GM23338 (cell line): ENCODE data around the gene SVIP. TPM values are rescaled to one million over a fixed set of nuclear protein-coding genes. Genes with fewer than 3 reads are reported as not detected.

ENCODE experiments used
- ATAC-seq: fragments of 200-7000 bp; cut with Tn5 transposase; 3 replicates; pipeline ENCODE4 v1.9.1; 2020
- DNase-seq: peaks from one replicate; pipeline ENCODE4 v3.0.0-alpha.2; 2015; ENCODE audit warnings: low spot score
- H2AFZ ChIP-seq: fragments of 200-600 bp; sonication (generic); 2 replicates; pipeline ENCODE4 v1.8.0; 2016; ENCODE audit warnings: antibody characterized with exemption, mild to moderate bottlenecking, moderate library complexity
- H3F3A ChIP-seq: fragments of 200-600 bp; sonication (generic); replicated peaks from 2 replicates; pipeline ENCODE4 v1.8.0; 2017; ENCODE audit warnings: antibody characterized with exemption, mixed run types, low read depth
- H3K27ac ChIP-seq: fragments of 200-600 bp; sonication (generic); 2 replicates; pipeline ENCODE4 v1.6.1; 2016; ENCODE audit warnings: low read depth
- H3K27me3 ChIP-seq: fragments of 200-600 bp; sonication (generic); 2 replicates; pipeline ENCODE4 v1.8.0; 2016; ENCODE audit warnings: mild to moderate bottlenecking, mixed run types, moderate library complexity; ENCODE audit not compliant: insufficient read depth
- H3K36me3 ChIP-seq: fragments of 200-600 bp; sonication (generic); 2 replicates; pipeline ENCODE4 v1.8.0; 2016; ENCODE audit warnings: mild to moderate bottlenecking; ENCODE audit not compliant: insufficient read depth
- H3K4me1 ChIP-seq: fragments of 200-600 bp; sonication (generic); 2 replicates; pipeline ENCODE4 v1.8.0; 2016; ENCODE audit warnings: mild to moderate bottlenecking, moderate library complexity; ENCODE audit not compliant: insufficient read depth
- H3K4me2 ChIP-seq: fragments of 200-600 bp; sonication (generic); 2 replicates; pipeline ENCODE4 v1.7.1; 2017; ENCODE audit warnings: mixed run types
- H3K4me3 ChIP-seq: fragments of 200-600 bp; sonication (generic); 2 replicates; pipeline ENCODE4 v1.6.1; 2016; ENCODE audit warnings: mixed run types
- H3K79me2 ChIP-seq: fragments of 200-600 bp; sonication (generic); replicated peaks from 2 replicates; pipeline ENCODE4 v1.8.0; 2017; ENCODE audit warnings: mild to moderate bottlenecking; ENCODE audit not compliant: insufficient read depth
- H3K9me2 ChIP-seq: fragments of 200-600 bp; sonication (generic); 2 replicates; pipeline ENCODE4 v1.8.0; 2017; ENCODE audit not compliant: insufficient read depth
- H4K20me1 ChIP-seq: fragments of 200-600 bp; sonication (generic); replicated peaks from 2 replicates; pipeline ENCODE4 v1.8.0; 2017; ENCODE audit warnings: mild to moderate bottlenecking; ENCODE audit not compliant: insufficient read depth
- H3K27ac Mint-ChIP-seq: 2 replicates; pipeline ENCODE4 v1.8.0; 2020; ENCODE audit warnings: inconsistent platforms, mild to moderate bottlenecking, moderate library complexity, mixed read lengths
- H3K27me3 Mint-ChIP-seq: 3 replicates; pipeline ENCODE4 v1.8.0; 2022; ENCODE audit warnings: low read depth, mild to moderate bottlenecking, moderate library complexity, mixed read lengths, inconsistent platforms; ENCODE audit not compliant: insufficient read depth, poor library complexity
- H3K36me3 Mint-ChIP-seq: 3 replicates; pipeline ENCODE4 v1.8.0; 2021; ENCODE audit warnings: low read depth, mild to moderate bottlenecking, inconsistent platforms, moderate library complexity, mixed read lengths
- H3K4me1 Mint-ChIP-seq: 3 replicates; pipeline ENCODE4 v1.8.0; 2020; ENCODE audit warnings: mild to moderate bottlenecking, inconsistent platforms, mixed read lengths
- H3K4me3 Mint-ChIP-seq: 3 replicates; pipeline ENCODE4 v1.8.0; 2021; ENCODE audit warnings: moderate library complexity, mild to moderate bottlenecking, inconsistent platforms, mixed read lengths
- H3K9me3 Mint-ChIP-seq: 3 replicates; pipeline ENCODE4 v1.8.0; 2020; ENCODE audit warnings: moderate library complexity, mild to moderate bottlenecking, inconsistent platforms, mixed read lengths
- CREB1 ChIP-seq: fragments of 250-450 bp; sonication (Bioruptor Pico); IDR thresholded peaks from 2 replicates; pipeline ENCODE4 v1.5.0; 2020; ENCODE audit warnings: low read depth, mild to moderate bottlenecking, moderate library complexity
- EZH2 ChIP-seq: fragments of 200-600 bp; sonication (generic); IDR thresholded peaks from one replicate; pipeline ENCODE4 v1.8.0; 2017; ENCODE audit warnings: antibody characterized with exemption, mild to moderate bottlenecking, low read depth; ENCODE audit not compliant: unreplicated experiment
- EZH2phosphoT487 ChIP-seq: fragments of 200-600 bp; sonication (generic); IDR thresholded peaks from one replicate; pipeline ENCODE4 v1.8.1; 2018; ENCODE audit warnings: antibody characterized with exemption; ENCODE audit not compliant: unreplicated experiment
- JUNB ChIP-seq: IDR thresholded peaks from one replicate; pipeline ENCODE4 v1.6.1; 2016; ENCODE audit warnings: antibody characterized with exemption; ENCODE audit not compliant: unreplicated experiment
- NANOG ChIP-seq: IDR thresholded peaks from 2 replicates; pipeline ENCODE4 v1.6.1; 2016; ENCODE audit warnings: antibody characterized with exemption, borderline replicate concordance
- POLR2AphosphoS5 ChIP-seq: IDR thresholded peaks from 2 replicates; pipeline ENCODE4 v1.6.1; 2016; ENCODE audit warnings: antibody characterized with exemption, low read depth
- STAT1 ChIP-seq: IDR thresholded peaks from one replicate; pipeline ENCODE4 v1.6.1; 2016; ENCODE audit warnings: antibody characterized with exemption; ENCODE audit not compliant: unreplicated experiment
- ZNF114 ChIP-seq: fragments of 250-450 bp; sonication (Bioruptor Pico); IDR thresholded peaks from 2 replicates; pipeline ENCODE4 v1.5.0; 2020; ENCODE audit warnings: mild to moderate bottlenecking, moderate library complexity
- ZNF331 ChIP-seq: fragments of 250-450 bp; sonication (Bioruptor Pico); IDR thresholded peaks from 2 replicates; pipeline ENCODE4 v1.5.0; 2020; ENCODE audit warnings: low read depth, mild to moderate bottlenecking, moderate library complexity
- polyA plus RNA-seq: library from polyadenylated mRNA; unstranded; fragments of >200 nt; fragmentation: Nextera tagmentation; extraction: Ambion mirVana; gene quantifications from 2 replicates; pipeline ENCODE4 v1.2.1, GENCODE V29; 2016
- total RNA-seq: library from RNA; depleted of rRNA; stranded (reverse); fragments of >200 nt; shearing (Covaris generic); gene quantifications from 2 replicates; pipeline ENCODE4 v1.2.3, GENCODE V29; 2014
- TF ChIP-seq, protein P1 (sequence below), 2 experiments: fragments of 200-600 bp in 1 of 2; sonication (generic) in 1 of 2; conservative IDR thresholded peaks; 2 replicates each; pipeline versions ENCODE4 v1.5.1 to v1.6.1; 2016 to 2017; ENCODE audit warnings: antibody characterized with exemption in 2 of 2, low read depth in 2 of 2, mild to moderate bottlenecking in 2 of 2, moderate library complexity in 1 of 2
- TF ChIP-seq, protein P2 (sequence below): fragments of 250-450 bp; sonication (Bioruptor Pico); IDR thresholded peaks from 2 replicates; pipeline ENCODE4 v1.5.0; 2020; ENCODE audit warnings: mild to moderate bottlenecking, moderate library complexity
- TF ChIP-seq, protein P3 (sequence below): IDR thresholded peaks from one replicate; pipeline ENCODE4 v1.6.1; 2018; ENCODE audit warnings: antibody characterized with exemption; ENCODE audit not compliant: unreplicated experiment
- TF ChIP-seq, protein P4 (sequence below): IDR thresholded peaks from 2 replicates; pipeline ENCODE4 v1.6.1; 2016; ENCODE audit warnings: antibody characterized with exemption

The SVIP gene
- total and polyA plus RNA-seq, 2 experiments from 2014 or later: 4.1 to 13.5 TPM

DNA sequence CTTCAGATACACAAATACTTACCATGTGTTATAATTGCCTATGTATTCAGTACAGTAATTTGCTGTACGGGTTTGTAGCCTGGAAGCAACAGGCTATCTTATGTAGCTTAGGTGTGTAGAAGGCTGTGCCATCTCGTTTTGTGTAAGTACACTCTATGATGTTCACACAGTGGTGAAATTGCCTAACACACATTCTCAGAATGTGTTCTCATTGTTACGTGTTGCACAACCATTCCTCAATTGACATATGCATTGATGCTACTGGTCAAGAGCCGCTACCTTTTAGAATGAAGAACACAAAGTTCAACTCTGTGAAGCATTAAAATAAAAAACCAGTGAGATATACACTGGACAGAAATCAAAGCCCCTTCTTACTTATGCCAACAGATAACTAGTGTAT is 26.7 kb downstream of the SVIP start:
- no peak for DNase-seq
- H3K79me2 ChIP-seq: no peaks in the 10 kb centered on the region
- H2AFZ ChIP-seq: no peak overlapping the region
- H3K36me3 ChIP-seq: no peaks in the 10 kb centered on the region
- no peaks in the 10 kb centered on the region for H3K27me3 Mint-ChIP-seq
- no peak overlapping the region for H3K27ac ChIP-seq
- no peak for ATAC-seq
- H3K4me3 ChIP-seq: no peak overlapping the region
- H3K9me3 Mint-ChIP-seq: no peaks in the 10 kb centered on the region
- no peaks in the 10 kb centered on the region for H4K20me1 ChIP-seq
- H3K4me1 Mint-ChIP-seq: no peaks in the 10 kb centered on the region
- H3K4me3 Mint-ChIP-seq: no peak overlapping the region
- H3K9me2 ChIP-seq: peaks cover 6% of the 10 kb centered on the region; the same call in 1 of the 2 replicates
- H3K4me2 ChIP-seq: no peak overlapping the region
- H3K4me1 ChIP-seq: no peaks in the 10 kb centered on the region
- no peak overlapping the region for H3K27ac Mint-ChIP-seq
- no peaks in the 10 kb centered on the region for H3K27me3 ChIP-seq
- H3K36me3 Mint-ChIP-seq: no peaks in the 10 kb centered on the region
- no peaks in the 10 kb centered on the region for H3F3A ChIP-seq
- TF ChIP-seq CREB1 (CRISPR knock-in tag) (no peak), EZH2phosphoT487 (no peak), STAT1 (no peak), POLR2AphosphoS5 (no peak), EZH2 (no peak), ZNF114 (CRISPR knock-in tag) (no peak), JUNB (no peak), NANOG (no peak), ZNF331 (CRISPR knock-in tag) (no peak)
- TF ChIP-seq, protein P1, sequence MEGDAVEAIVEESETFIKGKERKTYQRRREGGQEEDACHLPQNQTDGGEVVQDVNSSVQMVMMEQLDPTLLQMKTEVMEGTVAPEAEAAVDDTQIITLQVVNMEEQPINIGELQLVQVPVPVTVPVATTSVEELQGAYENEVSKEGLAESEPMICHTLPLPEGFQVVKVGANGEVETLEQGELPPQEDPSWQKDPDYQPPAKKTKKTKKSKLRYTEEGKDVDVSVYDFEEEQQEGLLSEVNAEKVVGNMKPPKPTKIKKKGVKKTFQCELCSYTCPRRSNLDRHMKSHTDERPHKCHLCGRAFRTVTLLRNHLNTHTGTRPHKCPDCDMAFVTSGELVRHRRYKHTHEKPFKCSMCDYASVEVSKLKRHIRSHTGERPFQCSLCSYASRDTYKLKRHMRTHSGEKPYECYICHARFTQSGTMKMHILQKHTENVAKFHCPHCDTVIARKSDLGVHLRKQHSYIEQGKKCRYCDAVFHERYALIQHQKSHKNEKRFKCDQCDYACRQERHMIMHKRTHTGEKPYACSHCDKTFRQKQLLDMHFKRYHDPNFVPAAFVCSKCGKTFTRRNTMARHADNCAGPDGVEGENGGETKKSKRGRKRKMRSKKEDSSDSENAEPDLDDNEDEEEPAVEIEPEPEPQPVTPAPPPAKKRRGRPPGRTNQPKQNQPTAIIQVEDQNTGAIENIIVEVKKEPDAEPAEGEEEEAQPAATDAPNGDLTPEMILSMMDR (conservative IDR thresholded peaks at IDR 0.05; ENCODE audit: low read depth in 2 of 2): no peak
- TF ChIP-seq, protein P2, sequence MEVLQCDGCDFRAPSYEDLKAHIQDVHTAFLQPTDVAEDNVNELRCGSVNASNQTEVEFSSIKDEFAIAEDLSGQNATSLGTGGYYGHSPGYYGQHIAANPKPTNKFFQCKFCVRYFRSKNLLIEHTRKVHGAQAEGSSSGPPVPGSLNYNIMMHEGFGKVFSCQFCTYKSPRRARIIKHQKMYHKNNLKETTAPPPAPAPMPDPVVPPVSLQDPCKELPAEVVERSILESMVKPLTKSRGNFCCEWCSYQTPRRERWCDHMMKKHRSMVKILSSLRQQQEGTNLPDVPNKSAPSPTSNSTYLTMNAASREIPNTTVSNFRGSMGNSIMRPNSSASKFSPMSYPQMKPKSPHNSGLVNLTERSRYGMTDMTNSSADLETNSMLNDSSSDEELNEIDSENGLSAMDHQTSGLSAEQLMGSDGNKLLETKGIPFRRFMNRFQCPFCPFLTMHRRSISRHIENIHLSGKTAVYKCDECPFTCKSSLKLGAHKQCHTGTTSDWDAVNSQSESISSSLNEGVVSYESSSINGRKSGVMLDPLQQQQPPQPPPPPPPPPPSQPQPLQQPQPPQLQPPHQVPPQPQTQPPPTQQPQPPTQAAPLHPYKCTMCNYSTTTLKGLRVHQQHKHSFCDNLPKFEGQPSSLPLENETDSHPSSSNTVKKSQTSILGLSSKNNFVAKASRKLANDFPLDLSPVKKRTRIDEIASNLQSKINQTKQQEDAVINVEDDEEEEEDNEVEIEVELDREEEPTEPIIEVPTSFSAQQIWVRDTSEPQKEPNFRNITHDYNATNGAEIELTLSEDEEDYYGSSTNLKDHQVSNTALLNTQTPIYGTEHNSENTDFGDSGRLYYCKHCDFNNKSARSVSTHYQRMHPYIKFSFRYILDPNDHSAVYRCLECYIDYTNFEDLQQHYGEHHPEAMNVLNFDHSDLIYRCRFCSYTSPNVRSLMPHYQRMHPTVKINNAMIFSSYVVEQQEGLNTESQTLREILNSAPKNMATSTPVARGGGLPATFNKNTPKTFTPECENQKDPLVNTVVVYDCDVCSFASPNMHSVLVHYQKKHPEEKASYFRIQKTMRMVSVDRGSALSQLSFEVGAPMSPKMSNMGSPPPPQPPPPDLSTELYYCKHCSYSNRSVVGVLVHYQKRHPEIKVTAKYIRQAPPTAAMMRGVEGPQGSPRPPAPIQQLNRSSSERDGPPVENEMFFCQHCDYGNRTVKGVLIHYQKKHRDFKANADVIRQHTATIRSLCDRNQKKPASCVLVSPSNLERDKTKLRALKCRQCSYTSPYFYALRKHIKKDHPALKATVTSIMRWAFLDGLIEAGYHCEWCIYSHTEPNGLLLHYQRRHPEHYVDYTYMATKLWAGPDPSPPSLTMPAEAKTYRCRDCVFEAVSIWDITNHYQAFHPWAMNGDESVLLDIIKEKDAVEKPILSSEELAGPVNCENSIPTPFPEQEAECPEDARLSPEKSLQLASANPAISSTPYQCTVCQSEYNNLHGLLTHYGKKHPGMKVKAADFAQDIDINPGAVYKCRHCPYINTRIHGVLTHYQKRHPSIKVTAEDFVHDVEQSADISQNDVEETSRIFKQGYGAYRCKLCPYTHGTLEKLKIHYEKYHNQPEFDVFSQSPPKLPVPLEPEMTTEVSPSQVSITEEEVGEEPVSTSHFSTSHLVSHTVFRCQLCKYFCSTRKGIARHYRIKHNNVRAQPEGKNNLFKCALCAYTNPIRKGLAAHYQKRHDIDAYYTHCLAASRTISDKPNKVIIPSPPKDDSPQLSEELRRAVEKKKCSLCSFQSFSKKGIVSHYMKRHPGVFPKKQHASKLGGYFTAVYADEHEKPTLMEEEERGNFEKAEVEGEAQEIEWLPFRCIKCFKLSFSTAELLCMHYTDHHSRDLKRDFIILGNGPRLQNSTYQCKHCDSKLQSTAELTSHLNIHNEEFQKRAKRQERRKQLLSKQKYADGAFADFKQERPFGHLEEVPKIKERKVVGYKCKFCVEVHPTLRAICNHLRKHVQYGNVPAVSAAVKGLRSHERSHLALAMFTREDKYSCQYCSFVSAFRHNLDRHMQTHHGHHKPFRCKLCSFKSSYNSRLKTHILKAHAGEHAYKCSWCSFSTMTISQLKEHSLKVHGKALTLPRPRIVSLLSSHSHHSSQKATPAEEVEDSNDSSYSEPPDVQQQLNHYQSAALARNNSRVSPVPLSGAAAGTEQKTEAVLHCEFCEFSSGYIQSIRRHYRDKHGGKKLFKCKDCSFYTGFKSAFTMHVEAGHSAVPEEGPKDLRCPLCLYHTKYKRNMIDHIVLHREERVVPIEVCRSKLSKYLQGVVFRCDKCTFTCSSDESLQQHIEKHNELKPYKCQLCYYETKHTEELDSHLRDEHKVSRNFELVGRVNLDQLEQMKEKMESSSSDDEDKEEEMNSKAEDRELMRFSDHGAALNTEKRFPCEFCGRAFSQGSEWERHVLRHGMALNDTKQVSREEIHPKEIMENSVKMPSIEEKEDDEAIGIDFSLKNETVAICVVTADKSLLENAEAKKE (CRISPR knock-in tag): no peak
- TF ChIP-seq, protein P3, sequence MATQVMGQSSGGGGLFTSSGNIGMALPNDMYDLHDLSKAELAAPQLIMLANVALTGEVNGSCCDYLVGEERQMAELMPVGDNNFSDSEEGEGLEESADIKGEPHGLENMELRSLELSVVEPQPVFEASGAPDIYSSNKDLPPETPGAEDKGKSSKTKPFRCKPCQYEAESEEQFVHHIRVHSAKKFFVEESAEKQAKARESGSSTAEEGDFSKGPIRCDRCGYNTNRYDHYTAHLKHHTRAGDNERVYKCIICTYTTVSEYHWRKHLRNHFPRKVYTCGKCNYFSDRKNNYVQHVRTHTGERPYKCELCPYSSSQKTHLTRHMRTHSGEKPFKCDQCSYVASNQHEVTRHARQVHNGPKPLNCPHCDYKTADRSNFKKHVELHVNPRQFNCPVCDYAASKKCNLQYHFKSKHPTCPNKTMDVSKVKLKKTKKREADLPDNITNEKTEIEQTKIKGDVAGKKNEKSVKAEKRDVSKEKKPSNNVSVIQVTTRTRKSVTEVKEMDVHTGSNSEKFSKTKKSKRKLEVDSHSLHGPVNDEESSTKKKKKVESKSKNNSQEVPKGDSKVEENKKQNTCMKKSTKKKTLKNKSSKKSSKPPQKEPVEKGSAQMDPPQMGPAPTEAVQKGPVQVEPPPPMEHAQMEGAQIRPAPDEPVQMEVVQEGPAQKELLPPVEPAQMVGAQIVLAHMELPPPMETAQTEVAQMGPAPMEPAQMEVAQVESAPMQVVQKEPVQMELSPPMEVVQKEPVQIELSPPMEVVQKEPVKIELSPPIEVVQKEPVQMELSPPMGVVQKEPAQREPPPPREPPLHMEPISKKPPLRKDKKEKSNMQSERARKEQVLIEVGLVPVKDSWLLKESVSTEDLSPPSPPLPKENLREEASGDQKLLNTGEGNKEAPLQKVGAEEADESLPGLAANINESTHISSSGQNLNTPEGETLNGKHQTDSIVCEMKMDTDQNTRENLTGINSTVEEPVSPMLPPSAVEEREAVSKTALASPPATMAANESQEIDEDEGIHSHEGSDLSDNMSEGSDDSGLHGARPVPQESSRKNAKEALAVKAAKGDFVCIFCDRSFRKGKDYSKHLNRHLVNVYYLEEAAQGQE: no peak
- TF ChIP-seq, protein P4, sequence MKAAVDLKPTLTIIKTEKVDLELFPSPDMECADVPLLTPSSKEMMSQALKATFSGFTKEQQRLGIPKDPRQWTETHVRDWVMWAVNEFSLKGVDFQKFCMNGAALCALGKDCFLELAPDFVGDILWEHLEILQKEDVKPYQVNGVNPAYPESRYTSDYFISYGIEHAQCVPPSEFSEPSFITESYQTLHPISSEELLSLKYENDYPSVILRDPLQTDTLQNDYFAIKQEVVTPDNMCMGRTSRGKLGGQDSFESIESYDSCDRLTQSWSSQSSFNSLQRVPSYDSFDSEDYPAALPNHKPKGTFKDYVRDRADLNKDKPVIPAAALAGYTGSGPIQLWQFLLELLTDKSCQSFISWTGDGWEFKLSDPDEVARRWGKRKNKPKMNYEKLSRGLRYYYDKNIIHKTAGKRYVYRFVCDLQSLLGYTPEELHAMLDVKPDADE: no peak
